DMS153 (cell line): ENCODE measurements around the gene NRP1.

Source experiments
- DNase-seq: peaks from one replicate; lab custom pipeline; 2025; lab: John Stamatoyannopoulos, UW

NRP1 gene

DNA sequence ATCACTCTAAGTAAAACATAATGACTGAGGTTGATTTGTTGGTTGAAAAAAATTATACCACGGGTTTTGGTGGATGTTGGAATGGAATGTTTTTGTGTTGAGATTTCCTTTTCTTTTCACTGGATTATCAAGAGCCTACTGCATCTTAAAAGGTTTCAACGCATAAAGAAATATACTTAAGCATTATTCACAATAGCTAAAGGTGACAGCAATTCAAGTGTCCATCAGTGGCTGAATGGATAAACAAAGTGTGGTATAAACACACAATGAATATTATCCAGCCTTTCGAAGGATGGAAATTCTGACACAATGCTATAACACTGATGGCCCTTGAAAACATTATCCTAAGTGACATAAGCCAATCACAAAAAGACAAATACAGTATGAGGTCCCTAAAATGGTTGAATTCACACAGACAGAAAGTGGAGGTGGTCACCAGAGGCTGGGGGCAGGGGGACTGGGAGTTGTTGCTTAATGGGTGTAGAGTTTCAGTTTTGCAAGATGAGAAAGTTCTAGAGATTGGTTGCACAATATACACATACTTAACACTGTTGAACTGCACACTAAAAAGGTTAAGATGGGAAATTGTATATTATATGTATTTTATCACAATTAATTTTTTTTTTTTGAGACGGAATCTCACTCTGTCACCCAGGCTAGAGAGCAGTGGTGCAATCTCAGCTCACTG is 122.3 kb downstream of the NRP1 start:
- DNase-seq: no peak

- no peak for DNase-seq
These were observed 123.2 kb downstream of the NRP1 start for GRCh38 chr10:33211106-33211878.

- no peak for DNase-seq
These were observed 124.7 kb downstream of the NRP1 start for GRCh38 chr10:33209802-33210201.

- no peak for DNase-seq
These were observed 126.3 kb downstream of the NRP1 start for GRCh38 chr10:33208166-33208565.

- no peak for DNase-seq
These were observed 130.4 kb downstream of the NRP1 start for GRCh38 chr10:33204031-33204430.

GRCh38 chr10:33201971-33202370 is 132.5 kb downstream of the NRP1 start:
- DNase-seq: no peak

DNA sequence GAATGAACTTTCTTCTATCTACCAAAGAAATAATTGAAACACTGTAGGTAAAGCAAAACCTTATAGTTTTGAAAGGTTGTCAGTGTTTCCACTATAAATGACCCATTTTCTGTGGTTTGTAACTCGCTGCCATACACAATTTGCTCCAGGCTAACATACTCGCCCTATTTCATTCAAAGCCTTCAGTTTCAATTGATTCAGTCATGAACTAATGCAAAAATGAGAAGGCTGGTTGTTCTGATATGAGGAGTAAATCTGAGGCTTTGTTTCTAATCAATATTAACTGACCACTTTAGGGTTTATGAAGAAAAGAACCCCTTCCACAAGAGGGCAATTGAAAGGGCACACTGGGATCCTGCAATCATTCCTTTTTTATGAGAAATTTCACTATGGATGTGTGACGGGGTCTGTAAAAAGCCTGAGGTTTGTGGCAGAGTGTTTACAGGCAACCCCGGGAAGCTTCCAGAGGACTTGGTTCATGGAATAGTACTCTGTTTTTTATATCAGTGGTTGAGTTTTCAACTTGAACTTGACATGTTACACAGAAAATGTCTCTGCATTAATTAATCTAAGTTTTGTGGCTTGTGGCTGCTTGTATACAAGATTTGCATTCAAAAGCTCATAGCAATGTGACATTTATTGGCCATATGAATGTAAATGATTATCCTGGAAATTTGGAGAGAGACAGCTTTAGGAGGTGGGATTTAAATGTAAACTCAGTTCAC is 133.2 kb downstream of the NRP1 start:
- DNase-seq: no peak

DNA sequence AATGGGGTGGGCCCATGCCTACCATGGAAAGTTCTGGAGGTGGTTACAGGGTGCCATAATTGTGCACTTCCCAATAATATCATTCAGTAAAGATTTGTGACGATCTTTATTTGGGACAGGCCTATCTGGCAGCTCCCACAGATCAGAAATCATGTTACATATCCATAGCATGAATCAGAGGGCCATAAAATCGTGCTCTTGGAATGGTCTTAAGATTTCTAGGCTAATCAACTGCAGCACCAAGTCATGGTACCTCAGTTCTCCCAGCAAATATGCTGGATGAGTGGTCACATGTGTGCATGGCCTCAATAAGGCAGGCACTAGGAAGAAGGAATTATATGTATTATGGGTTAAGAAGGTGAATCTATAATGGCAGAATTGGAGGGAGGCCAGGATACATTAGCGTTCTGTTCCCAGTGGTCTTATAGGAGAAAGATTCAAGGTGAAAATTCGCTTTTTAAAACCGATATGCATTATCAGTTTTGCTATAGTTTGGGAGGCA is 134.7 kb downstream of the NRP1 start:
- no peak for DNase-seq

DNA sequence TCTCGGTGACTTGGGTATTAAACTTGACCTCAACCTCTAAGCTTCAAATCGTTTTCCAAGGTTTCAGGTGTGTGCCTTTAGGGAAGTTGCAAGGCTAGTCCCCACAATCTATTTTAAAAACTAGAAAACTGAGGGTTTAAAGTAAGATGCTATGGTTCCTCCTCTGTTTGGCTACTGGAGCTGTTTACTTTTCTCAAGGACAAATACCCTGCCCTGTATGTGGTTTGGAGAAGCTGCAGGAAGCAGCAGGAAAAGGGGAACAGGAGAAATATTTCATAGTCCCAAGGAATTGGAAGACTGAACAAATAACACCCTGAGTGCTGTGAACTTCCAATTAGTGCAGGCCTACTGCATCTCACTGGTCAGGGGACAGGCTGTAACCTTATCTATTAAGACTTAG is 135.9 kb downstream of the NRP1 start:
- DNase-seq: no peak

GRCh38 chr10:33196710-33197491 is 137.6 kb downstream of the NRP1 start:
- DNase-seq: no peak

DNA sequence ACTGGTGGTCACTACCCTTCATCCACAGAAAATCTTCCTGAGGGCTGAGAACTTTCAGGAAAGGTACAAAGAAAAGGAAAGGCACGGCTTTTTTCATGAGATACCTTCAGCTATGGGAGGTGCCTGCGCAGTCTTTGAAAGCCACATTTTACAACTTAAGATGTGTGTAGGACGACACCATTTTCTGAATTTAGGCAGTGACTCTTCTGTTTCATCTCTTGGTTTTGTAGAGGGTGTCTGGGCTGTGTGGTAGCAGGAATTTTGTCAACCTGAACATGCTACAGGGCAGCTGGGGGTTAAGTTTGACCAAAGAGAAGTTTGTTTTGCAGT is 138.1 kb downstream of the NRP1 start:
- no peak for DNase-seq

DNA sequence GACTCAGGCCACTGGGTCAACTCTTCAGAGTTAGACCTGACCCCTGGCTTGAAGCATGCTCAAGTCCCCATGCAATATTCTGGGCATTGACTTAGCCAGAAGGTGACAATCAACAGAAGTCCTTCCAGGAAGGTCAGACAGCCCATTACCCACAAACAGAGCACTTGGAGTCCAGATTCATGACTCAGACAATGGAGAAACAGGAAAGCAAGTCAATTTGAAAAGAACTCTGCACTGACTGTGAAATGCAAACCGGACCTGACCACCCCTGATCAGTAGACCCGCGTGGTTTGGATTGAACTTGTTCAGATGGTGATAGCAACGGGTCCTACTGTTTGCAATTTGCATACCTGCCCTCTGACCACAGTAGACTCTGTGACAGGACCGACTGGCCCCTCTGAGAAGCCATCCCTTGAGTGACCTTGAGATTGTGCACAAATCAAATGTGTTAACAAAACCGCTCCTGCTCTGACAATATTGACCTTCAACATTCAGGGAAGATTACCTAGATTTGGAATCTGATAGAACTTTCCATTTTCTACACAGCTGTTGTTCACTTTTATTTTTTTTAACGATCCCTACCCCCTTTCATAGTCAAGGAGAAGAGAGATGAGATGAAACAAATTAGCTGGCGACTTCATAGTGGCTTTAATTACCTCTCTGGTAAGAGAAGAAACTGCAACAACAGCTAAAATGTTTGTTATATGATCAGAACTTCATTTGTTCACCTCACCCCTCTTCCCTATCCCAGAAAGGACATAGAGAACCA is 138.7 kb downstream of the NRP1 start:
- DNase-seq: no peak

DNA sequence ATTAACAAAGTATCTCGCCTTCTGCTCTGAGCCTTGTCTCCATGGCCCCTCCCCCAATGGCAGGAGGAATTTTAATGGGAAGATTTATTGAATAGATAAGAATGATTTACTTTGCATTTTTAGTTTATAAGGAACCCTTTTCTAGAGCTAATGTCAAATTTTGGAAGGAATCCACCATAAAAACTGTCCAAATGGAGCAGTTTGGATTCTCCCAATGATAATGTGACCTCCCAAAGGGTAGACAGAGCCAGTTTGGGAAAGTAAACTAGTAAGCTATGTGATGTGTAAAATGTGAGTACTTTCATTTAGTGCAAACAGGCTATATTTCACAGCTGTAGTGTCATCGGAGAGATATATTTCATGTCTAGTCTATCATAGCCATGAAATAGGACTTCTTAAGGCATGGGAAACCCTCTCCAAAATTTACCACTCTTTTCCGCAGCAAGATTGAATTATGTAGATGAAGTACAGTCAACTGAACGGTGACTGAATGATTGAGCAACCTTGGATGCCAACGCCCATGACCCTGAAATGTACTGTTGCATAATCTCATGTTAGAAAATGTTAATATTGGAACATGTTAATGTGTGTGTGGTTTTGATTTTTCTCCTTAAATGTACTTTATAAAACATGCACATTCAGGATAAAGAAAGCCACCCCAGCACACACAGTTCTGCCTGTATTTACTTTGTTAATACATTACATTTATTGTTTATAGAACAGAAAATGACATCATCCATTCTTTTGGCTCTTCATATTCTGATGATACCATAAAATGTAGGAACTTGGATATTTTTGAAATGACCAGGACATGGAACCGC is 140.6 kb downstream of the NRP1 start:
- no peak for DNase-seq

- DNase-seq: peak; percentile 39
These were observed 141.3 kb downstream of the NRP1 start for GRCh38 chr10:33193057-33193700.

- no peak for DNase-seq
These were observed 142.3 kb downstream of the NRP1 start for GRCh38 chr10:33192190-33192589.

GRCh38 chr10:33190406-33190805 is 144.1 kb downstream of the NRP1 start:
- DNase-seq: no peak

DNA sequence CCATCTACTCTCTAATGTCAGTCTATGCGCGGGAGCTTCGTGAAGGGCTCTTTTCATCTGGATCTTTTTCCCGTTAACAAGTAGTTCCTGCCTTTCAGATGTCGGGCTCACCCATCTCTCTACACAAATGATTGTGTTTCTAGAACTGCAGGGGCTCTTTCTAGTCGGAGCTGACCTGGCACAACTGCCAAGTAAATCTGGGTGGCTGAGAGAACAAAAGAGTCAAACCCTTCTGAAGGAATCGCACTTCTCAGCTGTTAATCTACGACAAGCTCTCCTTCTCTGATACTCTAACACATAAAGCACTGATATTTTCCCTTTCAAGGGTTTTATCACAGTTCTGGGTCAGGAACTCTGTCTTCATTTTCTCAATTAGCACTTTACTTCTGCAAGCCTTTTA is 144.7 kb downstream of the NRP1 start:
- no peak for DNase-seq

- no peak for DNase-seq
These were observed 145.1 kb downstream of the NRP1 start for GRCh38 chr10:33189363-33189762.

- DNase-seq: no peak
These were observed 147.0 kb downstream of the NRP1 start for GRCh38 chr10:33187427-33187999.

DNA sequence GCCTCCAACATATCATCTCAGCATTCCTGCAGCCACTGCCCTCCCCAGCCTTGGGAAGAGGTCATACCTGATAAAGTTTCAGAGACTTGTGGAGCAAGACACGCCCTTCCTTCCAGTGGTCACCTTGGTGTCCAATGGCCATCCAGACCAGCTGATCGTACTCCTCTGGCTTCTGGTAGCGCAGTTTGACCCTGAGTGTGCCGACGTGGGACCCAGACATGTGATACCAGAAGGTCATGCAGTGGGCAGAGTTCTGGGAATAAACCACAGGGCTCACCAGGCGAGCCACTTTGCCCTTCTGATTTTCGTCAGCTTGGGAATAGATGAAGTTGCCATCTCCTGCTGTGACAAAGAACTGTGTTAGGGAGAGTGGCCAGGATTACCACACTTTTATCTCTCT is 148.3 kb downstream of the NRP1 start:
- DNase-seq: no peak
